Measurements from ENCODE around the gene TRIM10. TPM values are rescaled to one million over a fixed set of nuclear protein-coding genes. Genes with fewer than 3 reads are reported as not detected.

The TRIM10 gene
- total and polyA plus RNA-seq, 11 donors = not detected

- peaks cover 10 to 96% (median 45%) of the 10 kb centered on the region in 9 donors for H3K27me3 ChIP-seq
- WGBS, 4 donors = 80 to 88% (median 85%) methylated on average over 4 of the region's 4 CpGs
These were observed 11.7 kb upstream of the TRIM10 start for GRCh38 chr6:30172681-30173080.

GRCh38 chr6:30171677-30172471 lies 10.9 kb upstream of the TRIM10 start:
- H3K4me3 ChIP-seq = peak overlapping the region in 7 of 12 donors; percentile 4 to 21 (median 8)
- ATAC-seq = peak in 1 of 4 donors; percentile 44
- H3K27me3 ChIP-seq = peaks cover 10 to 93% (median 45%) of the 10 kb centered on the region in 9 donors
- H3K36me3 ChIP-seq = no peaks in the 10 kb centered on the region
- H3K9me3 ChIP-seq = no peaks in the 10 kb centered on the region
- intact Hi-C loops (cut with DNase I) = loop anchor here in 4 of 10 donors (2.0 to 5.0 kb wide), 3 partner anchors 69 to 325 kb away; no protein-coding TSS in a partner anchor
- no peak overlapping the region for H3K27ac ChIP-seq
- no peak for DNase-seq
- H3K4me1 ChIP-seq = peaks cover 0 to 9% (median 0%) of the 10 kb centered on the region in 12 donors
- WGBS, 4 donors = 3 to 8% (median 4%) methylated on average over 36 to 62 of the region's 62 CpGs
- no peak for TF ChIP-seq CTCF (IDR thresholded peaks at IDR 0.05)
- TF ChIP-seq POLR2A (IDR thresholded peaks at IDR 0.05) = no peak

More at GRCh38 chr6:30172681-30173080, 11.7 kb upstream of the TRIM10 start:
- H3K4me1 ChIP-seq = peaks cover 0 to 9% (median 0%) of the 10 kb centered on the region in 12 donors
- H3K27ac ChIP-seq = no peak overlapping the region
- intact Hi-C loops (cut with DNase I) = loop anchor here in 3 of 10 donors (2.0 to 5.0 kb wide), 3 partner anchors 70 to 325 kb away; no protein-coding TSS in a partner anchor
- TF ChIP-seq POLR2A (IDR thresholded peaks at IDR 0.05) = no peak
- TF ChIP-seq CTCF (IDR thresholded peaks at IDR 0.05) = no peak
- no peaks in the 10 kb centered on the region for H3K36me3 ChIP-seq
- no peak overlapping the region for H3K4me3 ChIP-seq
- ATAC-seq (no peak), DNase-seq (no peak)
- no peaks in the 10 kb centered on the region for H3K9me3 ChIP-seq

GRCh38 chr6:30169658-30170614 lies 8.9 kb upstream of the TRIM10 start:
- TF ChIP-seq CTCF (IDR thresholded peaks at IDR 0.05) (peak; percentile 54 to 79 (median 68)), POLR2A (IDR thresholded peaks at IDR 0.05) (no peak)
- Histone ChIP-seq H3K4me3 (no peak overlapping the region), H3K27me3 (peaks cover 10 to 81% (median 41%) of the 10 kb centered on the region in 9 donors), H3K4me1 (peaks cover 0 to 9% (median 0%) of the 10 kb centered on the region in 12 donors), H3K9me3 (no peaks in the 10 kb centered on the region), H3K27ac (no peak overlapping the region), H3K36me3 (no peaks in the 10 kb centered on the region)
- intact Hi-C loops (cut with DNase I) = loop anchor here in 4 of 10 donors (2.0 to 5.0 kb wide), 4 partner anchors 67 to 323 kb away; no protein-coding TSS in a partner anchor
- WGBS, 4 donors = 27 to 29% (median 28%) methylated on average over 7 of the region's 7 CpGs
- DNase-seq (no peak), ATAC-seq (peak in 3 of 4 donors; percentile 66 to 71 (median 68))
